Measurements from ENCODE around the gene ACAP1. TPM values are rescaled to one million over a fixed set of nuclear protein-coding genes. Genes with fewer than 3 reads are reported as not detected.

ACAP1 gene
- total RNA-seq, 1 experiment from 2014 or later: 0.61 TPM

DNA sequence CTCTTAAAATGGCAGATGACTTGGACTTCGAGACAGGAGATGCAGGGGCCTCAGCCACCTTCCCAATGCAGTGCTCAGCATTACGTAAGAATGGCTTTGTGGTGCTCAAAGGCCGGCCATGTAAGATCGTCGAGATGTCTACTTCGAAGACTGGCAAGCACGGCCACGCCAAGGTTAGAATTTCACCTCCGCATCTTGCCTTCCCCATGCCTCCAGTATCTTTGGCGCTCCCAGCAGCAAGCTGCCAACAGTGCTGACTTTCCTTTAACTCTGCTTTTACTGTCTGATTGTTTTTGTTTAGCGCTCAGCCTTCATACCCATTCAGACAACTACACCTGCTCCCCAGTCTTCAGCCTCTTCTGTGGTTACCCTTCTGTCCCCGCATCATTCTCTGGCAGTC, 26.7 kb upstream of the ACAP1 start:
- DNase-seq (ENCODE audit: low spot score): no peak
- in situ Hi-C loops (cut with HindIII; ENCODE audit: low sequenced_read_pairs): no loop called here

- DNase-seq (ENCODE audit: low spot score): no peak
- in situ Hi-C loops (cut with HindIII; ENCODE audit: low sequenced_read_pairs): no loop called here
Measured at GRCh38 chr17:7311110-7311705, 25.1 kb upstream of the ACAP1 start.

DNA sequence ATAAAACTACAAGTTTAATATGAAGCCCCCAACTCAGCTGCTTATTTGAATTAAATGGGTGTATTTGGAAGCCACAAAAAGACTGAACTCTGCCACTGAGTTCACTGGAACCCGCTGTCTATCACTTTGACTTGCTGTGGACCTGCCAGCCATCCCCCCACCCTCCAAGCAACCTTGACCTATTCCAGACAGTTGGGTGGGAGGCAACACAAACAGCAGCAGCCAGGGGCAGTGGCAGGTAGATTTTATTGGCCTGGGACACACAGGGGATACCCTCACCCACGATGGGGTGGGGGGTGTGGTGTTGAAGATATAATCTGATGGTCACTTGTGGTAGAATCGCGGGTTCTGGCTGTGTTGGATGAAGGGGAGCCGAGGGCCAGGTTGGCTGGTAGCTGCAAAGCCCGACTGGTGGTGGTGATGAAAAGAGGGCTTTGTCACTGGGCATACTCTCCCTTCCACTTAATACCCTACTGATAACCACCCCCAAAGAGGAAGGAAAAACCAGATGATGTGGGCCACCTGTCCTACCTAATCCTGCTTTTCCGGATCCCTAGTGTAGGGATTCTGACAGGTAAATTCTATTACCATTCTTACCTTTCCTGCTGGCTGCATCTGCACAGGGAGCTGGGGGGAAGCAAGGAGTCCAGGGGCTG, 23.8 kb upstream of the ACAP1 start:
- in situ Hi-C loops (cut with HindIII; ENCODE audit: low sequenced_read_pairs): no loop called here
- no peak for DNase-seq (ENCODE audit: low spot score)

DNA sequence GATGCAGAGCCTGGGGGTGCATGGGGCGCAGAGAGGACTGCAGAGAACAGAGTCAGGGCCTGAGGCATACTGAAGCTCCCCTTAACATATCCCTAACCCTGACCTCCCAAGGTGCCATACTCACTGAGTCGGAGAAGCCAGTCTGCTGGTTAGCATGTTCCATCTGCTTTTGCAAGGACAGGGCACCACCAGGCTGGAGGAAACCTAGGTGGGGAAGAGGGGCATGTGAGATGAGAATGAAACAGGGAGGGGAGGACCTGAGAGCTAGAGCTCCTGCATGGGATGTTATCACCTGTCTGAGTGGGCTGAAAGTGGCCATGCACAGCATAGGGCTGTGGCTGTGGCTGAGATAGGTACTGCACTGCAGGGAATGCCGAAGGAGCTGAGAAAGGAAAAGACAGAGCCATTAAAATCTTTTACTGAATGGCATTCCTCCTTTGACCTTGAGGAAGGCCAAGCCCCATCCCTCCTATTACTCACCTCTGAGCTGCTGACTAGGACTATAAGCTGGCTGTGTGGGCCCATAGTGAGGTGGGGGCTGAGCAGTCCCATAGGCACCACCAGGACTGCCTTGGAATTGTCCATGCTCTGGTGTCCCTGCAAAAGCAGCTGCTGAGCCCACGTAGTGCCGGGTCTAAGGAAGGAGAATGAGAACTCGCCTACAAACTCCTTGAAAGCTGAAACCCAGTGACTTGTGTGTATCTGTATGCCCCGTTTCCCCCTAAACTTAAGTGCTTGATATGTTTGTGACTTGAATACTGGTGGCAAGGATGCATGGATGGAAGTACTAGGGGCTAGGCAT, 23.0 kb upstream of the ACAP1 start:
- peak; percentile 14 for DNase-seq (ENCODE audit: low spot score)
- in situ Hi-C loops (cut with HindIII; ENCODE audit: low sequenced_read_pairs): no loop called here

DNA sequence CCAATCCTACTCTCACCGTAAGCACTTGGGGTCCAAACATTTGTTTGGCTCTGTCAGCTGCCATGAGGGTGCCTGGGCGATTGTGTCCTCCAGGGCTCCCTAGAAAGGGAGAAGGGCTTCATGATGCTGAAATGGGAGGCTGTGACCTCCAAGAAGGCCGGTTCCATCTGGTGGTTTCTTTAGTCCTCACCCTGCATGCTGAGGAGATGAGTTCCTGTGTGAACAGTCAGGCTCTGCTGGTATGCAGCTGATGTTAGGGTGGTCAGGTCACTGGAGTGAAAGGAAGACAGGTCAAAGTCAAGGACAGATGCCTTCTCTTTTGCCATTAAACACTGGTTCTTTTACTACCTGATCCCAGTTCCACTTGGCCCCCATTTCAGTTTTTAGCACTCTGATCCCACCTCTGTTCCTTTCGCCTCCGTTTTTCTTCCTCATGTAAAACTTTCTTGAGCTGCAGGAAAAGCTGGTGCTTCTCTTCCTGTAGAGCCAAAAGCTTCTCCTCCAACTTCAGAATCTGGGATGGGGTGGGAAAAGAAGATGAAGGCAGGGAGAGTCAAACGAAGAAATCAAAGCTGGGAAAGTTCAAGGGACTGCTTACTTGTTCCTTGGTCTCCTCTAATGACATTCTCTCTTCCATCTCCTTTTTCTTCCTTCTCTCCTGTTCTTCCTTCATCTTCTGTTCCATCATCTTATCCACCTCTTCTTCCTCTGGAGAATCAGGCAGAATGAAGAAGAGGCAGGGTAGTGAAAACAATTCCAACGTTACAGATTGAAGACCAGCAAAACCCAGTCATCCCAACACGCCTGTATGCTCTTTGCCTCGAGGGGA, 22.2 kb upstream of the ACAP1 start:
- in situ Hi-C loops (cut with HindIII; ENCODE audit: low sequenced_read_pairs): no loop called here
- no peak for DNase-seq (ENCODE audit: low spot score)

- in situ Hi-C loops (cut with HindIII; ENCODE audit: low sequenced_read_pairs): no loop called here
- DNase-seq (ENCODE audit: low spot score): peak; percentile 86
Measured at GRCh38 chr17:7314719-7315569, 21.4 kb upstream of the ACAP1 start, which contains the start of gene GPS2. TSS of gene GPS2 (minus strand) at chr17:7315360. CDS start at chr17:7315052, 308 bp downstream.

- no peak for DNase-seq (ENCODE audit: low spot score)
- in situ Hi-C loops (cut with HindIII; ENCODE audit: low sequenced_read_pairs): no loop called here
Measured at GRCh38 chr17:7315570-7316235, 20.6 kb upstream of the ACAP1 start.

- no peak for DNase-seq (ENCODE audit: low spot score)
- in situ Hi-C loops (cut with HindIII; ENCODE audit: low sequenced_read_pairs): no loop called here
Measured at GRCh38 chr17:7317161-7317803, 19.0 kb upstream of the ACAP1 start.

GRCh38 chr17:7318121-7318860, 18.0 kb upstream of the ACAP1 start:
- in situ Hi-C loops (cut with HindIII; ENCODE audit: low sequenced_read_pairs): no loop called here
- no peak for DNase-seq (ENCODE audit: low spot score)

- in situ Hi-C loops (cut with HindIII; ENCODE audit: low sequenced_read_pairs): loop anchor here (10.0 kb wide), 1 partner anchor 97 kb away; no protein-coding TSS in a partner anchor
Measured at GRCh38 chr17:7321466-7321865, 14.9 kb upstream of the ACAP1 start.

DNA sequence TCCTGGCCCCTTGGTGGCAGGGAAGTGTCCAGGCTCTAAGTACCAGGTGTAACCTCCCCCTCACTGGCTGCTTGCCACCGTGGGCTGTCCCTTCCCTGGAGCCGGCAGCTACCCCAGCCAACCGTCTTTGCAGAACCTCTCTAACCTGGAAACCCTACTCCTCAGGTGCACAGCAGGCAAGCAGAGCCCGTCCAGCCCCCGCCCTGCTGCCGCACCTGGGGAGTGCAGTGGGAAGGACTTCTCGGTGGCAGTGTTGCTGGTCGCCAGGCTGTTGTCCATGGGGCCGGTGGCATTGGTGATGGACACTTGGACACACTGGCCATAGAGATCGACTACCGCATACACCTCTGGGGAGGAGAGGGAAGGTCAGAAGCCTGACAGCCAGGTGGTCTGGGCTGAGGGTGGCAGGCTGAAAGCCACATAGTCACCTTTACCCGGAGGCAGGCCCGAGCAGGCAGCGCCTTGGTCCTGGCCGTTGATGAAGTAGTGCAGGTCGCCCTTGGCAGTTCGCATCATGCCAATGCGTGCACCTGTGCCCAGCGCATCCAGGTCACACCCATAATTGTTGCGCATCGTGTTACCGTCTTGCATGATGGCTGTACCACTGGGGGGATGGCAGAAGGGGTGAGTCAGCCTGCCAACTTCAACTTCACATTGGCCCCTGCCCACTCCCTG, 13.7 kb upstream of the ACAP1 start:
- DNase-seq (ENCODE audit: low spot score): no peak
- in situ Hi-C loops (cut with HindIII; ENCODE audit: low sequenced_read_pairs): loop anchor here (10.0 kb wide), 1 partner anchor 98 kb away; no protein-coding TSS in a partner anchor

More at GRCh38 chr17:7321466-7321865, 14.9 kb upstream of the ACAP1 start:
- no peak for DNase-seq (ENCODE audit: low spot score)

DNA sequence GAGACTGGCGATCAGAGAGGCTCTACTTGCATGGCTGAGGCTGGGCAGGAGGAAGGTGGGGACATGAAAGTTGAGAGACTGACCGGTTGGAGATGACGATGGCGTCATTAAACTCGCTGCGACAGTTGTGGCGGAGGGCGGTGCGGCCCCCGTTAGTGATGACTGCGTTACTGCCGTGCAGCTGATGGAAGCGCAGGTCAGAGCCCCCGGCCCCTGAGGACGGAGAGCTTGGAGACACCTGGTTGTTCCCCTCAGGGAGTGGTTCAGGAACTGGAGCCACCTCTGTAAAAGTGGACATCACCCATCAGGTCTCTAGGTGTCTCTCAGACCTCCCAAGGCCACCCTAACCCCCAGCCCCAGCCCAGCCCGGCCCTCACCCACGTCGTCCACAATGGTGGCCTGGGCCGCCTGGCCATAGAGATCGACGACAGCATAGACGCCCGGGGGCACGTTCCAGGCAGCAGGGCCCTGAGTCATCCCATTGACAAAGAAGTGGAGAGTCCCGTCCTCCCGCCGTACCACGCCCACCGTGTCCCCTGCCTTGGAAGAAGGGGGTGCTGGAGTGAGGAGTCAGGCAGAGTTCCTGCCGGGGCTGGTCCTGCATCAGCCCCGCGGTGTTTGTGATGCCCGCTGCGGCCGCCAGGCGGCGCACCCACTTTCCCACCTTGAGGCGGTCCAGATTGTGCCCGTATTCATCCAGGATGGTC, 12.4 kb upstream of the ACAP1 start:
- DNase-seq (ENCODE audit: low spot score): no peak
- in situ Hi-C loops (cut with HindIII; ENCODE audit: low sequenced_read_pairs): loop anchor here (10.0 kb wide), 1 partner anchor 99 kb away; no protein-coding TSS in a partner anchor

DNA sequence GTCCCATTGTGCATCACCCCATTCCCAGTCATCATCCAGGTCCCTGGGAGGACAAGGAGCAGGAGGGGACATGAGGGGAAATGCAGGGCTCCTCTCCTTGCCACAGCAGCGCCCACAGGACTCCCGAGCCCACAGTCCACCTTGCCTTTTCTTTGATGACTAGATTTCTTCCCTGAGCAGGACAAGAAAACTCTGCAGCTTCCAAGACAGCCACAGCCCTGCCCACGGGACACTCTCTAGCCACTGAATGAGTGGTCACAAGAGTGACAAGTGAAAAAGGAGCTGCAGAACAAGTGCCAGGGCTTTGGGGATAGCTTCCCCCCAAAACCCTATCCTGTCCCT, 11.9 kb upstream of the ACAP1 start:
- no peak for DNase-seq (ENCODE audit: low spot score)
- in situ Hi-C loops (cut with HindIII; ENCODE audit: low sequenced_read_pairs): loop anchor here (10.0 kb wide), 1 partner anchor 100 kb away; no protein-coding TSS in a partner anchor

GRCh38 chr17:7325031-7325528, 11.2 kb upstream of the ACAP1 start:
- no peak for DNase-seq (ENCODE audit: low spot score)

DNA sequence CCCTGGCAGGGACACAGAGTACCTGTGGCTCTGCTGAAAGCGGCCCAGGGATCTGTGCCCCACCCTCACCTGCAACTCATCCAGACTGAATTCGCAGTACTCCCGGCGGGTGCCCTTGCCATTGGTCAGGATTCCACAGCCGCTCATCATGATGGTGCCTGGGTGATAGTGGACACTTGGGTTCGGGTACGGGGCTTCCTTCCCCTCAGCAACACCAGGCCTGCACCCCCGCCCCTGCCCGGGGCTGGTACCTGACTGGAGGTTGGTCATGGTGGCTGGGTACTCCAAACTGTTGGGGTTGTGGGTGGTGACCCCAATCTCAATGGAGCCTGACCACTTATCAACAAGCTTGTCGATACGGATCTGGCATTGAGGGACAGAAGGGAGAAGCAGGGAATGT, 10.1 kb upstream of the ACAP1 start:
- no peak for DNase-seq (ENCODE audit: low spot score)
- in situ Hi-C loops (cut with HindIII; ENCODE audit: low sequenced_read_pairs): loop anchor here (10.0 kb wide), 1 partner anchor 101 kb away; no protein-coding TSS in a partner anchor

More at GRCh38 chr17:7325031-7325528, 11.2 kb upstream of the ACAP1 start:
- in situ Hi-C loops (cut with HindIII; ENCODE audit: low sequenced_read_pairs): loop anchor here (10.0 kb wide), 1 partner anchor 100 kb away; no protein-coding TSS in a partner anchor

Data from G401 (cell line).